ENCODE measurements around the gene PNMT.
"Not testable (repeated sequence)": the region's sequence is repeated elsewhere in the genome, so short reads cannot be mapped to it uniquely, and the experiment has no call there.

Gene PNMT

GRCh38 chr17:39711071-39711470 is 42.8 kb downstream of the PNMT start:
- FAIRE-seq = not testable (repeated sequence)

GRCh38 chr17:39711851-39712250 is 43.6 kb downstream of the PNMT start:
- FAIRE-seq = no peak

- no peak for FAIRE-seq
Measured at GRCh38 chr17:39714234-39714633, 46.0 kb downstream of the PNMT start.

GRCh38 chr17:39715375-39716072 is 47.3 kb downstream of the PNMT start:
- FAIRE-seq = no peak

- FAIRE-seq = no peak
Measured at GRCh38 chr17:39716073-39716818, 48.0 kb downstream of the PNMT start.

- no peak for FAIRE-seq
Measured at GRCh38 chr17:39716879-39717536, 48.8 kb downstream of the PNMT start.

- FAIRE-seq = no peak
Measured at GRCh38 chr17:39717660-39718059, 49.4 kb downstream of the PNMT start.

- FAIRE-seq = no peak
Measured at GRCh38 chr17:39719563-39720355, 51.5 kb downstream of the PNMT start.

Data from endometrium (tissue), 2 donors.